ENCODE data around the gene LRRTM2.

DNA sequence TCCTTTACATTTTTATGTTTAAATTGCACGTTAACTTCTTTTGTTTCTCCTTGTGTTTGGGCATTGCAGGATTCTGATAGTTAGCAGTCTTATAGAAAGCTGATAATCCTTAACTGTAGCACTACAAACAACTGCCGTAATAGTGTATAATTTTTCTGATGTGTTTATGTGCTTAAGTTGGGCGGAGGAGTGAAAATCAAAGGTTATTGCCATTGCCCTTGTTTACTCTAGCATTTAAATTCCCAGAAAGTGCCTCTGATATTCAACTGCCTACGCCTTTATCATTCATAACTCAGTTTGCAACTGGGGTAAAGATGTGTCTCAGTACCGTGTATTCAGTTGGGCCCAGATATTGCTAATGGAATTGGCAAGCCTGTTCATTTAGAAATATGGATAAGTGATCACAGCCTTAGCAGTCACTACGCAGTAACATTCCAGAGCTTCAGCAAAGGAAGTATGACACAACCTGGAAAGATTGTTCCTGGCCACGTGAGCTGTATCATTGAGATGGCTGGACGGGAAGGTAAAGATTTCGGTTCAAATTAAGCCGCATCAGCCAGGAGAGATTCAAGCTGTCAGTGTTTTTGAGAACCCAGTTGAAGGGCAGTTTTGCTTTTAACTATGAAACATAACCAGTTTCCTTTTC is 28.1 kb upstream of the LRRTM2 start:
- no peak for TF ChIP-seq CTCF (IDR thresholded peaks at IDR 0.05)
- no peak for TF ChIP-seq POLR2AphosphoS5 (IDR thresholded peaks at IDR 0.05)
